Measurements from ENCODE around the gene RAB40AL.
A peak's percentile ranks its signal among the peaks of the same experiment; 100 is the strongest.
"Not testable (repeated sequence)": the region's sequence is repeated elsewhere in the genome, so short reads cannot be mapped to it uniquely, and the experiment has no call there.

The RAB40AL gene

DNA sequence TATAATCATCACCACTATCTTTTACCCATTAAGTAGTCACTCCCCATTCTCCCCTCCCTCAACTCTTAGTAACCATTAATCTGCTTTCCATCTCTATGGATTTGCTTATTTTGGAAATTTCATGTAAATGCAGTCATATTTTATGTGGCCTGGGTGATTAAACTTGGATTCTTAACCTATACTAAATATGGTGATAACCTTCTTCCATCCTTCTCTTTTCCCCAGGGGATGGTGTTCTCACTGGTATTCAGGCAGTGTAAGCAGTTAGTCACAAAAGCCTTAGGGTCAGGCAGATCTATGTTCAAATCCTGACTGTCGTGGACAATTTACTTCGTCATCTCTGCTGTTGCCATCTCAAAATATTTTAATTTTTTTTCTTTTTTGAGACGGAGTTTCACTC is 29.6 kb downstream of the RAB40AL start:
- no peak overlapping the region for H3K4me3 ChIP-seq (ENCODE audit: control insufficient read depth, low read depth, low read length)
- no peak for TF ChIP-seq CTCF (IDR thresholded peaks at IDR 0.05; ENCODE audit: control insufficient read depth, insufficient read depth, low read depth, low read length, missing control alignments)
- no peak for DNase-seq (ENCODE audit: low read depth)

DNA sequence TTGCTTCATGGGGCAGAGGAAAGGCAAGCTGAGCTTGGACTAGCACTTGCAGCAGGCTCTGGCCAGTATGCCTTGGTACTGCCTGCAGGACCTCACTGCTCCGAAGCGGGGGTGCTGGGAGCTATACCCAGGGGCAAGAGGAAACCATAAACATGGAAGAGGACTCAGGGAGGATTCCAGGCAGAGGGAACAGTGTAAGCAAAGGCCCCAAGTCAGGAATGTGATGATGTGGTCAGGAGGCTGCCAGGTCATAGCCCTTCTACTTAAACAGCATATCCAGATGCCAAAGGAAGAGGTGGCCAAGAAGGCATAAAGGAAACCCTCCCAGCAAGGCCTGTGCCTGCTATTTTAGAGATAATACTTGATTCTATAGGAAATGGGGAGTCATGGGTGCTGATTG is 31.1 kb downstream of the RAB40AL start:
- DNase-seq (ENCODE audit: low read depth): no peak
- no peak for TF ChIP-seq CTCF (IDR thresholded peaks at IDR 0.05; ENCODE audit: control insufficient read depth, insufficient read depth, low read depth, low read length, missing control alignments)
- no peak overlapping the region for H3K4me3 ChIP-seq (ENCODE audit: control insufficient read depth, low read depth, low read length)

DNA sequence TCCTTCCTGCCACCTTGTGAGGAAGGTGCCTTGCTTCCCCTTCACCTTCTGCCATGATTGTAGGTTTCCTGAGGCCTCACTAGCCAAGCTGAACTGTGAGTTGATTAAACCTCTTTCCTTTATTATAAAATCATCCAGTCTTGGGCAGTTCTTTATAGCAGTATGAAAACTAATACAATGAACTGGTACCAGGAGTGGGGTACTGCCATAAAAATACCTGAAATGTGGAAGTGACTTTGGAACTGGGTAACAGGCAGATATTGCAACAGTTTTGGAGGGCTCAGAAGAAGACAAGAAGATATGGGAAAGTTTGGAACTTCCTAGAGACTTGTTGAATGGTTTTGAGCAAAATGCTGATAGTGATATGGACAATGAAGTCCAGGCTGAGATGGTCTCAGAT is 34.5 kb downstream of the RAB40AL start:
- not testable (repeated sequence) for H3K4me3 ChIP-seq (ENCODE audit: control insufficient read depth, low read depth, low read length); DNase-seq (ENCODE audit: low read depth)

DNA sequence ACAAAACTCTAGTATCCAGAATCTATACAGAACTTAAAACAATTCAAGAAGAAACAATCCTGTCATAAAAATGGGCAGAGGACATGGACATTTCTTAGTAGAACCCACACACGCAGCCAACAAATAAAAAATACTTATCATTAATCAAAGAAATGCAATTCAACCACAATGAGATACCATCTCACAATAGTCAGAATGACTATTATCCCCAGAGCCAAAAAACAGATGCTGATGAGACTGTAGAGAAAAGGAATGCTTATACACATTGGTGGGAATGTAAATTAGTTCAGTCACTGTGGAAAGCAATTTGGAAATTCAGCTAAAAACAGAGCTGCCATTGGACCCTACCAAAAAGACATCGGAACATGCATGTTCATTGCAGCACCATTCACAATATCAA is 37.9 kb downstream of the RAB40AL start:
- TF ChIP-seq CTCF (IDR thresholded peaks at IDR 0.05; ENCODE audit: control insufficient read depth, insufficient read depth, low read depth, low read length, missing control alignments): no peak
- H3K4me3 ChIP-seq (ENCODE audit: control insufficient read depth, low read depth, low read length): no peak overlapping the region
- DNase-seq (ENCODE audit: low read depth): no peak

- TF ChIP-seq CTCF (IDR thresholded peaks at IDR 0.05; ENCODE audit: control insufficient read depth, insufficient read depth, low read depth, low read length, missing control alignments): no peak
- no peak for DNase-seq (ENCODE audit: low read depth)
- no peak overlapping the region for H3K4me3 ChIP-seq (ENCODE audit: control insufficient read depth, low read depth, low read length)
These were observed 39.2 kb downstream of the RAB40AL start for GRCh38 chrX:102976286-102976685.

GRCh38 chrX:102976793-102977495 is 39.9 kb downstream of the RAB40AL start:
- peak; percentile 84 for DNase-seq (ENCODE audit: low read depth)
- TF ChIP-seq CTCF (IDR thresholded peaks at IDR 0.05; ENCODE audit: control insufficient read depth, insufficient read depth, low read depth, low read length, missing control alignments): no peak
- no peak overlapping the region for H3K4me3 ChIP-seq (ENCODE audit: control insufficient read depth, low read depth, low read length)

DNA sequence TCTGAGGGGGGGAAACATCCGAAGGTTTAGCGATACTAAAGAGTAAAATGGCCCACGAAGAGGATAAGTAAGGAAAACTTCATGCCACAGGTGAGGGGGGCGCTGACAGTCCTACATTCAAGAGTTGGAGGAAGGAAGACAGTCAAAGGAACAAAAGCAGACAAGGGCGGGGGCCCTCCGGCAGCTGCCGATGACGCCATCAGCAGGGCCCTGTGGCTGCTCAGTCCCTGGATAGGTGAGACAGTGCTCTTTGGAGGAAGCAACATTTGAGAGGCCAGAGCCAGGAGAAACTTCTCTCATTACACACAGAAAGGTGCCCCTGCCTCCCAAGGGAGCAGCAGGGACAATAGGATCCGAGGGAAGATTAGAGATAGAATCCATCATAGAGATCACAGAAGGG is 41.5 kb downstream of the RAB40AL start:
- no peak for TF ChIP-seq CTCF (IDR thresholded peaks at IDR 0.05; ENCODE audit: control insufficient read depth, insufficient read depth, low read depth, low read length, missing control alignments)
- DNase-seq (ENCODE audit: low read depth): no peak
- H3K4me3 ChIP-seq (ENCODE audit: control insufficient read depth, low read depth, low read length): no peak overlapping the region

Data from AG09309 (cell line).